HEK293 (cell line): Measurements from ENCODE around the gene SDF2L1.

Experiments used
- CTCF ChIA-PET: fragments of 350-600 bp; formaldehyde crosslinking; extraction: SDS; loops from one replicate; lab custom pipeline; 2021; ENCODE audit warnings: antibody characterized with exemption; lab: Yijun Ruan, JAX
- POLR2A ChIA-PET: fragments of 300-600 bp; formaldehyde crosslinking; extraction: SDS; loops from one replicate; lab custom pipeline; 2020; ENCODE audit warnings: antibody characterized with exemption, inconsistent platforms; lab: Yijun Ruan, JAX
- H3K27ac ChIP-seq: fragments of 200-500 bp; sonication (Bioruptor generic); 2 replicates; pipeline ENCODE4 v1.5.1; 2014; ENCODE audit warnings: low read depth, low read length, control low read depth, inconsistent platforms; ENCODE audit errors: extremely low read depth
- H3K36me3 ChIP-seq, 2 experiments: fragments of 200-500 bp in 1 of 2; sonication (Bioruptor generic) in 1 of 2; 1 replicate in 1 of 2; 2 replicates in 1 of 2; pipeline ENCODE4 v1.5.1; 2014 to 2017; ENCODE audit warnings: inconsistent platforms in 2 of 2, low read length in 2 of 2; ENCODE audit not compliant: control insufficient read depth in 2 of 2, insufficient read depth in 1 of 2
- H3K4me1 ChIP-seq: fragments of 200-500 bp; sonication (Bioruptor generic); 2 replicates; pipeline ENCODE4 v1.5.1; 2014; ENCODE audit warnings: mild to moderate bottlenecking, low read length, inconsistent platforms; ENCODE audit not compliant: control insufficient read depth, insufficient read depth
- H3K4me3 ChIP-seq: 2 replicates; pipeline ENCODE4 v1.5.1; 2011; ENCODE audit warnings: low read depth, mild to moderate bottlenecking, control low read depth, low read length, moderate library complexity
- H3K9me3 ChIP-seq: fragments of 200-500 bp; sonication (Bioruptor generic); 2 replicates; pipeline ENCODE4 v1.5.1; 2014; ENCODE audit warnings: low read depth, low read length, inconsistent platforms; ENCODE audit not compliant: control insufficient read depth, insufficient read depth
- KLF17 ChIP-seq: fragments of 450-650 bp; formaldehyde crosslinking; IDR thresholded peaks from 2 replicates; pipeline ENCODE4 v1.5.1; 2016; ENCODE audit warnings: missing biosample characterization, missing genetic modification characterization
- ZNF174 ChIP-seq: fragments of 450-650 bp; formaldehyde crosslinking; IDR thresholded peaks from 2 replicates; pipeline ENCODE4 v1.5.0; 2017; ENCODE audit warnings: missing biosample characterization, mild to moderate bottlenecking, missing genetic modification characterization
- ZNF362 ChIP-seq: fragments of 450-650 bp; formaldehyde crosslinking; IDR thresholded peaks from 2 replicates; pipeline ENCODE4 v1.5.1; 2016; ENCODE audit warnings: missing biosample characterization, missing genetic modification characterization
- ZNF521 ChIP-seq: fragments of 450-650 bp; formaldehyde crosslinking; IDR thresholded peaks from 2 replicates; pipeline ENCODE4 v1.5.1; 2017; ENCODE audit warnings: missing biosample characterization, mild to moderate bottlenecking, missing genetic modification characterization
- ZNF600 ChIP-seq: fragments of 450-650 bp; formaldehyde crosslinking; IDR thresholded peaks from 2 replicates; pipeline ENCODE4 v1.5.1; 2016; ENCODE audit warnings: missing biosample characterization, missing genetic modification characterization
- ZNF785 ChIP-seq: fragments of 450-650 bp; formaldehyde crosslinking; IDR thresholded peaks from 2 replicates; pipeline ENCODE4 v1.5.1; 2016; ENCODE audit warnings: missing biosample characterization, missing genetic modification characterization
- TF ChIP-seq, protein P1 (sequence below): fragments of 450-650 bp; formaldehyde crosslinking; IDR thresholded peaks from 2 replicates; pipeline ENCODE4 v1.5.1; 2017; ENCODE audit warnings: missing biosample characterization, missing genetic modification characterization
- TF ChIP-seq, protein P2 (sequence below): fragments of 450-650 bp; formaldehyde crosslinking; IDR thresholded peaks from 2 replicates; pipeline ENCODE4 v1.5.1; 2016; ENCODE audit warnings: missing biosample characterization, missing genetic modification characterization
- TF ChIP-seq, protein P3 (sequence below): fragments of 450-650 bp; formaldehyde crosslinking; IDR thresholded peaks from 2 replicates; pipeline ENCODE4 v1.5.1; 2016; ENCODE audit warnings: missing biosample characterization, missing genetic modification characterization

Gene SDF2L1

DNA sequence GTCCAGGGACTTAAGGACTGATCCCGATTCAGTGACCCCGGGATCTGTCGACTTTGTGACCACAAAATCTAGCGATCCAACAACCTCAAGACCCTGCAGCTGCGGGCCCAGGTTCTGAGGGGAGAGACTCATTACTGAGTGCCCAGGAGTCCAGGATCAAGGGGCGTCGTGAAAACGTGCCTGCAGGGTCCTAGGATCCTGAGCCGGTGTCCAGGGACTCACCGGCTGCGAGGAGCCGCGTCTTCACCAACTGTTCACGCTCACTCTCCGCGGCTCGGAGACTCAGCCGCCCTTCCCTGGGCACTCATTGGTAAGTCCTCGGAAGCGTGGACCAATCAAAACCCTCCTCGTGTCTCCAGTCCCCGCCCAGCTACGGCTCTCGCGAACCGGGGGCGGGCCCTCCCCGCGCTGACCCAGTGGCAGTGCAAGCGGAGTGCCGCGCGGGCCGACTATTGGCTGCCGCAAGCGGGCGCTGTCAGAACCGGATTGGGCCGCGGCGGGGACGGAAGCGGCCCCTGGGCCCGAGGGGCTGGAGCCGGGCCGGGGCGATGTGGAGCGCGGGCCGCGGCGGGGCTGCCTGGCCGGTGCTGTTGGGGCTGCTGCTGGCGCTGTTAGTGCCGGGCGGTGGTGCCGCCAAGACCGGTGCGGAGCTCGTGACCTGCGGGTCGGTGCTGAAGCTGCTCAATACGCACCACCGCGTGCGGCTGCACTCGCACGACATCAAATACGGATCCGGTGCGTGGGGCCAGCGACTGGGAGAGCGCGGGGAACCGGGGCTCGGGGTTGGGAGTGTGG lies at the start of gene SDF2L1 (continued):
- TF ChIP-seq, protein P1, sequence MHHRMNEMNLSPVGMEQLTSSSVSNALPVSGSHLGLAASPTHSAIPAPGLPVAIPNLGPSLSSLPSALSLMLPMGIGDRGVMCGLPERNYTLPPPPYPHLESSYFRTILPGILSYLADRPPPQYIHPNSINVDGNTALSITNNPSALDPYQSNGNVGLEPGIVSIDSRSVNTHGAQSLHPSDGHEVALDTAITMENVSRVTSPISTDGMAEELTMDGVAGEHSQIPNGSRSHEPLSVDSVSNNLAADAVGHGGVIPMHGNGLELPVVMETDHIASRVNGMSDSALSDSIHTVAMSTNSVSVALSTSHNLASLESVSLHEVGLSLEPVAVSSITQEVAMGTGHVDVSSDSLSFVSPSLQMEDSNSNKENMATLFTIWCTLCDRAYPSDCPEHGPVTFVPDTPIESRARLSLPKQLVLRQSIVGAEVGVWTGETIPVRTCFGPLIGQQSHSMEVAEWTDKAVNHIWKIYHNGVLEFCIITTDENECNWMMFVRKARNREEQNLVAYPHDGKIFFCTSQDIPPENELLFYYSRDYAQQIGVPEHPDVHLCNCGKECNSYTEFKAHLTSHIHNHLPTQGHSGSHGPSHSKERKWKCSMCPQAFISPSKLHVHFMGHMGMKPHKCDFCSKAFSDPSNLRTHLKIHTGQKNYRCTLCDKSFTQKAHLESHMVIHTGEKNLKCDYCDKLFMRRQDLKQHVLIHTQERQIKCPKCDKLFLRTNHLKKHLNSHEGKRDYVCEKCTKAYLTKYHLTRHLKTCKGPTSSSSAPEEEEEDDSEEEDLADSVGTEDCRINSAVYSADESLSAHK (tag by site-specific recombination): no peak
- TF ChIP-seq ZNF521 (tag by site-specific recombination): no peak
- no peak for TF ChIP-seq ZNF174

DNA sequence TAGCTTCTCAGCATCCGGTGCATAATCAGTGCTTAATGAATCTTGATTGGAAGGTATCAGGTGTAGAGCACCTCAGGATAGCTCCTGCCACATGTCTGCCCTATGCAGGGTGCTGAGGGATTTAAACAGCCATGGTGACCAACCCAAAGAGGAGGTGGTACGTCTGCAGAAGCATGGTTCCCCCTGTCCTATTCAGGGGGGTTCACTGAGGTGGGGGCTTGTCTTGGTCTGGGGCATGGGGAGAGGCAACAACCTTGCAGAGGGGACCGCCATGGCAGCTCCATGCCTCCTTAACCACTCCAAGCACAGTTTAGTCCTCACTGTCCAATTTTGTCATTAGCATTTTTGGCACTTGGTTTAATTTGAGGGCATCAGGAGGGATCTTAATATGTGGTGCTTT lies 49.7 kb upstream of the SDF2L1 start:
- ChIA-PET POLR2A (no interaction called here), CTCF (interaction anchor here (1.3 to 2.7 kb wide), 3 partner anchors 13 to 50 kb away, joined by 3 to 18 read pairs (median 11); partner anchors contain the start of gene SDF2L1)
- Histone ChIP-seq H3K4me3 (no peak overlapping the region), H3K27ac (no peak overlapping the region)
- TF ChIP-seq ZNF362 (tag by site-specific recombination) (no peak), KLF17 (no peak)
- TF ChIP-seq, protein P2, sequence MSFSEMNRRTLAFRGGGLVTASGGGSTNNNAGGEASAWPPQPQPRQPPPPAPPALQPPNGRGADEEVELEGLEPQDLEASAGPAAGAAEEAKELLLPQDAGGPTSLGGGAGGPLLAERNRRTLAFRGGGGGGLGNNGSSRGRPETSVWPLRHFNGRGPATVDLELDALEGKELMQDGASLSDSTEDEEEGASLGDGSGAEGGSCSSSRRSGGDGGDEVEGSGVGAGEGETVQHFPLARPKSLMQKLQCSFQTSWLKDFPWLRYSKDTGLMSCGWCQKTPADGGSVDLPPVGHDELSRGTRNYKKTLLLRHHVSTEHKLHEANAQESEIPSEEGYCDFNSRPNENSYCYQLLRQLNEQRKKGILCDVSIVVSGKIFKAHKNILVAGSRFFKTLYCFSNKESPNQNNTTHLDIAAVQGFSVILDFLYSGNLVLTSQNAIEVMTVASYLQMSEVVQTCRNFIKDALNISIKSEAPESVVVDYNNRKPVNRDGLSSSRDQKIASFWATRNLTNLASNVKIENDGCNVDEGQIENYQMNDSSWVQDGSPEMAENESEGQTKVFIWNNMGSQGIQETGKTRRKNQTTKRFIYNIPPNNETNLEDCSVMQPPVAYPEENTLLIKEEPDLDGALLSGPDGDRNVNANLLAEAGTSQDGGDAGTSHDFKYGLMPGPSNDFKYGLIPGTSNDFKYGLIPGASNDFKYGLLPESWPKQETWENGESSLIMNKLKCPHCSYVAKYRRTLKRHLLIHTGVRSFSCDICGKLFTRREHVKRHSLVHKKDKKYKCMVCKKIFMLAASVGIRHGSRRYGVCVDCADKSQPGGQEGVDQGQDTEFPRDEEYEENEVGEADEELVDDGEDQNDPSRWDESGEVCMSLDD: no peak
- TF ChIP-seq, all 188 proteins: peak for 0
- Histone ChIP-seq H3K36me3 (peaks cover 15 to 74% of the 10 kb centered on the region in 2 experiments), H3K9me3 (no peaks in the 10 kb centered on the region), H3K4me1 (no peaks in the 10 kb centered on the region)

DNA sequence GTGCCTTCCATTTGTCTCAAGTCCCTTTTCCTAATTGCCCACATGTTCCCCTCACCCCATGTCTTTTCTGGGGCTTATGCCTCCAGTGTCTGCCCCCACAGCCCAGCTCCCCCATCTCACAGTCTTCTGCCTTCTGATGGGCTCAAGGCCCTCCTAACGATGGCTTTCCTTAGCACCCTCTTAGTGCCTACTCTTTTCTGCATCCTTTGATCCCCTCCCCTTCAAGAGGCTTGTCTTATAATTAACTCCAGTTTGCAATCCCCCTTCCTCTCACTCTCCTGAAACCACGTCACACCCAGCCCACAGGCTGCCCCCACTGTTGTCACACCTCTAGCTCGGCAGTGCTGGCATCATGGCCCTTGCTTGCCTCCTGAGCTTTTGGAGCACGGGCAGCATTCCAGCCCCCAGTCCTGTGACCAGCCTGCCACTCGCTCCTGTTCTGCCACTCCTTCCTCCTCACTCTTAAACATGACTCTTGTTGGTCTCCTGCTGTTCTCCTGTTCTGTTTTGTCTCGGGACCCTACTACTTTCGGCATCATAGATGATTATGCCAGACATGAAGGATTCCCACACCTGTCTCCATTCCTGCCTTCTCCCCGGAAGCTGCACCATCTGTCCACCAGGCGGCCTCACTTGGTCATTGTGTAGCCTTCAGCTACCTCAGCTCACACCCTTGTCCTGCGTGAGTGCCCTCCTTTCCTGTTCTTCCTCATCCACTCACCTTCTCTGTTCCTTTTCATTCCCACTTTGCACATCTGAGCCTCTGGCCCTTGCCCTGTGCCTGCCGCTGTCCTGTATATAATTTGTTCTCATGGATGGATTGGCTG lies 48.5 kb upstream of the SDF2L1 start:
- Histone ChIP-seq H3K4me3 (no peak overlapping the region), H3K36me3 (peaks cover 25 to 69% of the 10 kb centered on the region in 2 experiments), H3K9me3 (no peaks in the 10 kb centered on the region), H3K27ac (no peak overlapping the region), H3K4me1 (no peaks in the 10 kb centered on the region)
- ChIA-PET CTCF (interaction anchor here (0.6 to 2.7 kb wide), 10 partner anchors 11 to 53 kb away, joined by 3 to 18 read pairs (median 4); partner anchors contain the start of gene SDF2L1), POLR2A (no interaction called here)
- no peak for TF ChIP-seq ZNF785 (tag by site-specific recombination)
- TF ChIP-seq ZNF600 (tag by site-specific recombination): peak; percentile 31; the same call in 1 of the 2 replicates
- TF ChIP-seq, protein P3, sequence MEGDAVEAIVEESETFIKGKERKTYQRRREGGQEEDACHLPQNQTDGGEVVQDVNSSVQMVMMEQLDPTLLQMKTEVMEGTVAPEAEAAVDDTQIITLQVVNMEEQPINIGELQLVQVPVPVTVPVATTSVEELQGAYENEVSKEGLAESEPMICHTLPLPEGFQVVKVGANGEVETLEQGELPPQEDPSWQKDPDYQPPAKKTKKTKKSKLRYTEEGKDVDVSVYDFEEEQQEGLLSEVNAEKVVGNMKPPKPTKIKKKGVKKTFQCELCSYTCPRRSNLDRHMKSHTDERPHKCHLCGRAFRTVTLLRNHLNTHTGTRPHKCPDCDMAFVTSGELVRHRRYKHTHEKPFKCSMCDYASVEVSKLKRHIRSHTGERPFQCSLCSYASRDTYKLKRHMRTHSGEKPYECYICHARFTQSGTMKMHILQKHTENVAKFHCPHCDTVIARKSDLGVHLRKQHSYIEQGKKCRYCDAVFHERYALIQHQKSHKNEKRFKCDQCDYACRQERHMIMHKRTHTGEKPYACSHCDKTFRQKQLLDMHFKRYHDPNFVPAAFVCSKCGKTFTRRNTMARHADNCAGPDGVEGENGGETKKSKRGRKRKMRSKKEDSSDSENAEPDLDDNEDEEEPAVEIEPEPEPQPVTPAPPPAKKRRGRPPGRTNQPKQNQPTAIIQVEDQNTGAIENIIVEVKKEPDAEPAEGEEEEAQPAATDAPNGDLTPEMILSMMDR (tag by site-specific recombination): peak; percentile 67
